ENCODE measurements around the gene DHX34.
"Not testable (repeated sequence)": the region's sequence is repeated elsewhere in the genome, so short reads cannot be mapped to it uniquely, and the experiment has no call there.

DHX34 gene

GRCh38 chr19:47390533-47391488 is 41.7 kb downstream of the DHX34 start:
- DNase-seq, result no peak

DNA sequence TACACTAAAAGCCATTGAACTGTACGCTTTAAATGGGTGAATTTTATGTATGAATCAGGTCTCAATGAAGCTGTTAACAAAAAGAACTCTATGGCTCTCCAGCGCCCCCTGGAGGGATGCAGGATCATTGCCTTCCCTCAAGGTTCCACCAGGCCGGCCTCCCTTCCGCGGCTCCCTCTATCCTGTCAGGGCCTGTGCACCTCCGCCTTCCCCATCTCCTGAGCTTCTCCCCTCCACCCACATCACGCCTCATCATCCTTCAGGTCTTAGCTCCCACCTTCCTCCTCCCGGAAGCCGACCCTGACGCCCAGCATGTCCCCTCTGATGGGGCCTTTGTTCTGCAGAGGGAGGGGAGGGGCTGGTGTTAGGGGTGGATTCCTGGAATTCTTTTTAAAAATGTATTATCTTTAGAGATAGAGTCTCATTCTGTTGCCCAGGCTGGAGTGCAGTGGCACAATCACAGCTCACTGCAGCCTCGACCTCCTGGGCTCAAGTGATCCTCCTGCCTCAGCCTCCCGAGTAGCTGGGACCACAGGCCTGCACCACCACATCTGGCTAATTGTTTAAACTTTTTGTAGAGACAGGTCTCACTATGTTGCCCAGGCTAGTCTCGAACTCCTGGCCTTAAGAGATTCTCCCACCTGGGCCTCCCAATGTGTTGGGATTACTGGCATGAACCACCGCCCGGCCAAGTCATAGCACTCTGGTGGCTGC is 42.6 kb downstream of the DHX34 start:
- DNase-seq, result peak; percentile 72

DNA sequence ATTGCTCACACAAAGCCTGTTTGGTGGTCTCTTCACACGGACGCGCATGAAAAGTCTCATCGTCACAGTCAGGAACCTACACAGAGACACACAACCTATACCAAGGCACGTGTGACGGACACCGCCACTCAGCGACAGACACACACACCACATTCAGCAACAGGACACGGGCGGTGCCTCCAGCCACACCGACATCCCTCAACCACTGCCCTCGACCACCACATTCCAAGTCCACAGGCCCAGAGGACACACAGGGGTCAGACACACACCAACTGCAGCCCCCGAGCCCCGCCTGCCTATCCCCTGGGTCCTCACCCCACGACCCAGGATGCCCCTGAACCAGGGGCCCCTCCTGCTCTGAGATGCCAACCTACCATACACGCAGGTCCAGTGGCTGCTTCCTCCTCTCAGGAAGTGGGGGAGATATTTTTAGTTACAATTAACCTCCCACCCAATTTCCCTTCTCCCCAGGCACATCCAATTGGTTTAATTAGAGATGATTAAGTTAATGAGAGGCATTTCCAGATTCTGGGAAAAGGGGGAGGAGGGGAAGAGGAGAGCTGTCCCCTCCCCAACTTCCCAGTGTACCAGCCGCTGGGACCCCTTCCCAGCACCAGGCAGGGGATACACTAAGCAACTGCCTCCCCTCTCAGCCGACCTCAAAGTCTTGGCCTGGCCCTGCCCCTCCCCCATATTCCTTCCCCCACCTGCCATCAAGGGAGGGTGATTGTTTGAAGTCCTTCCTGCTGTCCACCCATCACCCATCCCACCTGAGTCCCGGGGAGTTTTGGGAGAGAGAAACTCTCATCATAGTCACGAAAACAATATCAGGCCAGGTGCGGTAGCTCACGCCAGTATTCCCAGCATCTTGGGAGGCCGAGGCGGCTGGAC is 49.8 kb downstream of the DHX34 start:
- no peak for DNase-seq

DNA sequence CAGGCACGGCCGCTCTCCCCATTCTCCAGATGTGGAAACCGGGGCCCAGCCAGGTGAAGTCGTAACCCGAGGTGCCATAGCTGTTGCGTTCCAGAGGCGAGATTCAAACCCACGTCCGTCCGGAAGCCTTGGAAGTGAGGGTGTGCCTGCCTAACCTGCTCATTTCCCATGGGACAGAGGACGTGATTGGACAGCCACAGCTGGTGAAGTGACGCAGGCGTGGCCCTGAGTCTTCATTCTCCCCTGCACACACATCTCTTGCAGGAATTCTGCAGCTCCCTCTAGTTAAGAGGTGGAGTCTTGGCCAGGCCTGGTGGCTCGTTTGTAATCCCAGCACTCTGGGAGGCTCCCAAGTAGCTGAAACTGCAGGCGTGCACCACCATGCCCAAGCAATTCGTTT is 53.4 kb downstream of the DHX34 start:
- no peak for DNase-seq

DNA sequence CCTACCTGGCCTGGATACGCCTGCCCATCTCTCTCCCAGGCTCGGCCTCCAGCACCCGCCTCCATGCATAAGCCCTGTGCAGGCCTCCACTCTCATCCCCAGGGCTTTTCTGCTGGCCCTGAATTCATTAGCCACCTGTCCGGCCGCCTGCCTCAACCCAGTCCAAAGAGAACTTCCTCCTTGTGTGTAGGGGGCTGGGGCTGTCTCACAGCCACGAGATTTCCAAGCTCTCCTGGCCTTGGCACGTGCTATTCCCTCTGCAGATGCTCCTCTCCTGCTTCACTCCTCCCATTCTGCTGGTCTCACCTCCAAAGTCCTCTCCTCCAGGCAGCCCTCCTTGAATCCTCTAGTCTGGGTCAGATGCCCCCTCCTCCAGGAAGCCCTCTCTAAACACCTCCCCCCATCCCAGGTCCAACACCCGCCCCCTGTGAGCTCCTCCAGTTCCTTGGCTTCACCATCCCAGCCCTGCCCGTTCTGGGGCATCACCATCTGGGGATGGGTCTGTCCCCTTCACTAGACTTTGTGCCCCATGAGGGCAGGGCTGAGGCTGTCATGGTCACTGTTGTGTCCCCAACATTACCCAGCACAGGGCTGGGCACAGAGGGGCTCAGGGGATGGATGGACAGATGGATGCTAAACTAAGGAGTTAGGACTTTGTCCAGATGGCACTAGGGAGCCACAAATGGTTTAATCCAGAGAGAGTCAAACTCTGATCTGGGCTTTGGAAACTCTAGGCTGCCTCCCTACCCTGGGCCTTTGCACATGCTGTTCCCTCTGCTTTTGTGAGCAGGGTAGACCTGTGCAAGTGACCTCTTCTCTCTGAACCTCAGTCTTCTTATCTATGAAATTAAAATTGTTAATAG is 55.5 kb downstream of the DHX34 start:
- DNase-seq, result no peak

DNA sequence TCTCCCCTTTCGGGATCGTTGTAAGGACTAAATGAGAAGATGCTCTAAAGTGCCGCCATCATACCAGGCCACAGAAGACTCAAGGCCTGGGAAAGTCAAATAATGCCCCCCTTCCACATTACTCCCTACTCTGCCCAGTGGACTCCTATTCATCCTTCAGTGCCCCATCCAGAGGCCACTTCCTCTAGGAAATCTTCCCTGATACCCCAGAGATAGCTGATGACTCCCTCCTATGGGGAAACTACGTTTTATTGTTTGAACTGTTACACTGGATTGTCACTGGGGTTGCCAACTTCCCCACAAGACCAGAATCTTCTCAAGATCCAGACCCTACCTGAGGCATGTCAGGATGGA is 56.1 kb downstream of the DHX34 start:
- DNase-seq, result no peak

- DNase-seq, result no peak
These were observed 56.8 kb downstream of the DHX34 start for GRCh38 chr19:47405854-47406417.

GRCh38 chr19:47406711-47407416 is 57.7 kb downstream of the DHX34 start:
- no peak for DNase-seq

GRCh38 chr19:47407417-47407774 is 58.3 kb downstream of the DHX34 start:
- DNase-seq, result no peak

GRCh38 chr19:47408156-47408938 is 59.2 kb downstream of the DHX34 start:
- DNase-seq, result no peak

- no peak for DNase-seq
These were observed 62.0 kb downstream of the DHX34 start for GRCh38 chr19:47411101-47411500.

GRCh38 chr19:47411696-47412095 is 62.6 kb downstream of the DHX34 start:
- DNase-seq, result not testable (repeated sequence)

DNA sequence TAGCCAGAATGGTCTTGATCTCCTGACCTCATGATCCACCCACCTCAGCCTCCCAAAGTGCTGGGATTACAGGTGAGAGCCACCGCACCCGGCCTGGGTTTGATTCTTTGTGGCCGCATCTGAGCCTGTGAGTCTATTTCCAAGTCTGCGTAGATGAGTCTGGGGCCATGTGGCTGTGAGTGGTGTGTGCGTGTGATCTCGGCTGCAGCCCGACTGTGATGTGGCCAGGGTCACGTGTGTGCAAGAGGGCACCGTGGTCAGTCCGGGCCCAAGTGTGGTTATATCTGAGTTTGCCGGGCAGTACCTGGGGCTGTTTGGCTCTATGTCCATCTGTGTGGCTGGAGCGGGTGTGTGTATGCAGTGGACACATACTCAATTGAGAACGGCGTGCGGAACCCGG is 64.8 kb downstream of the DHX34 start:
- no peak for DNase-seq

GRCh38 chr19:47414469-47414868 is 65.4 kb downstream of the DHX34 start:
- no peak for DNase-seq

GRCh38 chr19:47415953-47416642 is 67.0 kb downstream of the DHX34 start:
- no peak for DNase-seq

GRCh38 chr19:47416643-47416985 is 67.5 kb downstream of the DHX34 start:
- DNase-seq, result no peak

- DNase-seq, result no peak
These were observed 68.1 kb downstream of the DHX34 start for GRCh38 chr19:47417107-47417745.

- DNase-seq, result no peak
These were observed 68.9 kb downstream of the DHX34 start for GRCh38 chr19:47417746-47418691.
